Lower leg skin (tissue), 4 donors: ENCODE results near the gene SLFN12. TPM values are rescaled to one million over a fixed set of nuclear protein-coding genes. Genes with fewer than 3 reads are reported as not detected.
A peak's percentile ranks its signal among the peaks of the same experiment; 100 is the strongest.
"Not testable (repeated sequence)": the region's sequence is repeated elsewhere in the genome, so short reads cannot be mapped to it uniquely, and the experiment has no call there.

Experiments
- DNase-seq, 2 donors: peaks; one replicate each; pipeline ENCODE4 v3.0.0-alpha.2; 2019; ENCODE audit warnings: low spot score in 2 of 2
- H3K4me3 ChIP-seq: fragments of 200-600 bp; sonication (generic); 2 replicates; pipeline ENCODE4 v1.5.1; 2017; ENCODE audit warnings: mild to moderate bottlenecking, low read depth; ENCODE audit not compliant: poor library complexity, severe bottlenecking
- POLR2A ChIP-seq, 2 donors: fragments of 450-650 bp; IDR thresholded peaks; one replicate each; pipeline ENCODE4 v1.6.1; 2016 to 2017; ENCODE audit warnings: antibody characterized with exemption in 2 of 2, mild to moderate bottlenecking in 1 of 2, moderate library complexity in 1 of 2
- WGBS, 2 donors: methylation state at CpG; one replicate each; pipeline ENCODE4 v1.1.5; 2018; 5-methylcytosine and 5-hydroxymethylcytosine counted together
- intact Hi-C: fragments of 100-400 bp; cut with DNase I; formaldehyde crosslinking; loops from one replicate; pipeline ENCODE4 v1.15.0; 2023; ENCODE audit warnings: low total_unique reads
- total RNA-seq, 4 donors: library from RNA; depleted of rRNA; stranded (reverse); fragments of >200 nt; gene quantifications; one replicate each; pipeline ENCODE4 v1.1.0, GENCODE V29; 2016
- TF ChIP-seq, protein P1 (sequence below), 3 donors: fragments of 450-650 bp; IDR thresholded peaks; one replicate each; pipeline ENCODE4 v1.5.1; 2016; ENCODE audit warnings: antibody characterized with exemption in 3 of 3, mild to moderate bottlenecking in 3 of 3, moderate library complexity in 2 of 3

SLFN12 gene
- total RNA-seq, 4 donors from 2014 or later, result 1.2 to 2.5 (median 1.9) TPM

DNA sequence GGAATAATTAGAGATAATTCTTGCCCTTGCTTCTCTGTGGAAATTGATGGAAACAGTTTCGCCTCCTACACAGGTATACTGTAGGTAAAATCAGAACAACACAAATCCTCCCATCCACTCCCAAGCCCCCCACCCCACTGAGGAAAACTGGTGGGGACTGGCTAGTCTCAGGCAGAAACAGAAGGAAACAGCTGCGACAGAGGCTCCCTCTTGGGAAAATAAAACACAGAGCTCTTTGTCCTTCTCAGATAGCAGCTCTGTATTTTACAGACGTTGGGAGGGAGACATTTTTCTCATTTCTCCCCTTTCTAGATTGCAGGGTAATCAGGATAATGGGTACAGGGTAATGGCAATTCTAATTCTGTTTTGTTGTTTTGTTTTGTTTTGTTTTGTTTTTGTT lies 15.2 kb upstream of the SLFN12 start:
- intact Hi-C loops, result no loop called here
- TF ChIP-seq, protein P1, sequence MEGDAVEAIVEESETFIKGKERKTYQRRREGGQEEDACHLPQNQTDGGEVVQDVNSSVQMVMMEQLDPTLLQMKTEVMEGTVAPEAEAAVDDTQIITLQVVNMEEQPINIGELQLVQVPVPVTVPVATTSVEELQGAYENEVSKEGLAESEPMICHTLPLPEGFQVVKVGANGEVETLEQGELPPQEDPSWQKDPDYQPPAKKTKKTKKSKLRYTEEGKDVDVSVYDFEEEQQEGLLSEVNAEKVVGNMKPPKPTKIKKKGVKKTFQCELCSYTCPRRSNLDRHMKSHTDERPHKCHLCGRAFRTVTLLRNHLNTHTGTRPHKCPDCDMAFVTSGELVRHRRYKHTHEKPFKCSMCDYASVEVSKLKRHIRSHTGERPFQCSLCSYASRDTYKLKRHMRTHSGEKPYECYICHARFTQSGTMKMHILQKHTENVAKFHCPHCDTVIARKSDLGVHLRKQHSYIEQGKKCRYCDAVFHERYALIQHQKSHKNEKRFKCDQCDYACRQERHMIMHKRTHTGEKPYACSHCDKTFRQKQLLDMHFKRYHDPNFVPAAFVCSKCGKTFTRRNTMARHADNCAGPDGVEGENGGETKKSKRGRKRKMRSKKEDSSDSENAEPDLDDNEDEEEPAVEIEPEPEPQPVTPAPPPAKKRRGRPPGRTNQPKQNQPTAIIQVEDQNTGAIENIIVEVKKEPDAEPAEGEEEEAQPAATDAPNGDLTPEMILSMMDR (IDR thresholded peaks at IDR 0.05), result no peak
- no peak for TF ChIP-seq POLR2A (IDR thresholded peaks at IDR 0.05)
- 61 to 67% methylated on average over 3 of the region's 3 CpGs for WGBS, 2 donors
- no peak for DNase-seq
- no peak overlapping the region for H3K4me3 ChIP-seq

DNA sequence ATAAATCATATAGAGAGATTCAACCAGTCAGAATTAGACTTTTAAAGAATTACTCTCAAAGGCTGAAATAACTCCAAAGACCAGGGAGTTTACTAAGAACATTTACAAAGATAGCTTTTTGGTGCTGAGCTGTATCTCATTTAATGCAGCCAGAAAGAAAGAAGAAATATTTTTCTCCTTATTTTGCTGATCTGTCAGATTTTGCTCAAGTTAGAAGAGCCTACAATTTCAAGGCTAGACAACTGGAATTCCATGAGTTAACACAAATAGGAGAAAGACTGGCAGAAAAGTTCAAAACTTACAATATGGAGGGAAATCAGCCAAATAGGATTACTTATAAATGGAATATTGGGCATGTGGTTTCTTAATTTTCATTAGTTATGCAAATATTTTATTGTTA lies 6.1 kb upstream of the SLFN12 start:
- DNase-seq, result no peak
- no peak overlapping the region for H3K4me3 ChIP-seq
- intact Hi-C loops, result no loop called here
- TF ChIP-seq POLR2A (IDR thresholded peaks at IDR 0.05), result no peak
- TF ChIP-seq, protein P1 (IDR thresholded peaks at IDR 0.05), result no peak

DNA sequence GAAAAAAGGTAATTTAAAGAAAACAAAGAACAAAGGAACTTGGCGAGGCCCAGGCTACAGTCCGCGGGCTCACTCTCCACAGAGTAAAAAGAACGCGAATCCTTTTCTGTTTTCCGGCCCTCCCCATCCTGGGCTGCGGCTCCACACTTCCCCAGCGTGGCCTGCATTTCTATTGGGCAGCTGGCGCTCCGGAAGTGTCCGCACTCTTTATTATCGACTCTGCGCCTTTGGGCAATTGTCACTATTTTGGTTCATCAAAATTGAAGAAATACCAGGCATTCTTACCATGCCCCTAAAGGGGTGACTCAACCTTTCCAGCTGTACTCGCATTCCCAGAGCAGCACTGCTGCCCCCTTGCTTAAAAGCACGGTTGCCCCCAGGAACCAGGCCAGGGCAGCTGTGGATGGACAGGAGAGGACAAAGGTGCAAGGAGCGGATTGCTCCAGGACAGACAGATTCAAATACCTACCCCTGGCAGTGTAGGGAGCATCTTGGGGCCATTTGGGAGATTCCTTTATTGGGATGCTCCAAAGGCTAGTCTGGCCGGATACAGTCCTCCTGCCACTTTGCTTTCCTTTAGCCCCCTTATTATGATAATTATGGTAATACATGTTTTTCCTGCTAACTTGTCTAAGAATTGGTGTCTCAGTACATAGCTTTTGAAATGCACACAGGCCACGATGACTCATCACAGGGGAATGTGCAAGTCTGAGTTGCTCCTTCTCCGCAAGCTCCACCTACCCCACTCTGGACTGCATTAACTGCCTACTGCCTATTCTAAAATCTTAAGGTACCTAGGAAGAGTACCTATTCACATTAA lies 985 bp upstream of the SLFN12 start:
- intact Hi-C loops, result no loop called here
- no peak for TF ChIP-seq POLR2A (IDR thresholded peaks at IDR 0.05)
- TF ChIP-seq, protein P1 (IDR thresholded peaks at IDR 0.05), result no peak
- peak overlapping the region; percentile 52 for H3K4me3 ChIP-seq
- peak; percentile 84 to 91 for DNase-seq
- 9 to 11% methylated on average over 19 of the region's 19 CpGs for WGBS, 2 donors

DNA sequence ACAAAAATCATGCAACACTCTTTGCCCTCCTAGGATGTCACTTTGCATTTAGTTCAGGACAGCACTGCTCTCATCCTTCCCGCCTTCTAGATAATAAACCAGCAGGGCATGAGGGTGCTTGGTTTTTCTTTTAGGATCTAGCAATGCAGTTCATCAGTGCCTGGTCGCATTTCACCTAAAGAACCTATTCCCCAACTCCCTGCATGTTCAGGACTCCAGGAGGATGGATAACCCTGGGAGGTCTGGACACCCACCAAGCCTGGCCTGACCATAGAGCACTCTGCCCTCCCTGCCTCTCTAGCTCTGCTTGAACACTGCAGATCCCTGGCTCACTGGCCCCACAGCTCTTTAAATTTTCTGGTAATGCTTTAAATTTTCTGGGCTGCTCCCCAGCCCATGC lies 2.6 kb downstream of the SLFN12 start:
- H3K4me3 ChIP-seq, result no peak overlapping the region
- WGBS, 2 donors, result 100% methylated on average over 2 of the region's 2 CpGs
- no peak for TF ChIP-seq POLR2A (IDR thresholded peaks at IDR 0.05)
- DNase-seq, result no peak
- intact Hi-C loops, result no loop called here

DNA sequence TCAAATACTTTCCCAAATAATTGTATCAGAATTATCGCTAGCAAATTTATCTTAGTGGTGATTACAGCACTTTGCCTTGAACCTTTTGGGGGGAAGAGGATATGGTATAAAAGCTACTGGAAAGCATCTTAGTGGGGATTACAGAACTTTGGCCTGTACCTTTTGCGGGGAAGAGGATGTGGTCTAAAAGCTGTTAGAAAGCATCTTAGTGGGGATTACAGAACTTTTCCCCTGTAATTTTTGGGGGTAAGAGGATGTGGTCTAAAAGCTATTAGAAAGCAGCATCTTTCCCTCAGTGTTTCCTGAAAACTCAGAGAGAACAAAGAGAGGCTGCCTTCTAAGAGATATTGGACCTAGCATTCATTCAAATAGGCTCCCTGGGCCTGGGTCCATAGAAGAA lies 4.1 kb downstream of the SLFN12 start:
- 91 to 92% methylated on average over 2 of the region's 2 CpGs for WGBS, 2 donors
- no peak for DNase-seq
- TF ChIP-seq, protein P1 (IDR thresholded peaks at IDR 0.05), result no peak
- no peak for TF ChIP-seq POLR2A (IDR thresholded peaks at IDR 0.05)
- no peak overlapping the region for H3K4me3 ChIP-seq
- intact Hi-C loops, result no loop called here

DNA sequence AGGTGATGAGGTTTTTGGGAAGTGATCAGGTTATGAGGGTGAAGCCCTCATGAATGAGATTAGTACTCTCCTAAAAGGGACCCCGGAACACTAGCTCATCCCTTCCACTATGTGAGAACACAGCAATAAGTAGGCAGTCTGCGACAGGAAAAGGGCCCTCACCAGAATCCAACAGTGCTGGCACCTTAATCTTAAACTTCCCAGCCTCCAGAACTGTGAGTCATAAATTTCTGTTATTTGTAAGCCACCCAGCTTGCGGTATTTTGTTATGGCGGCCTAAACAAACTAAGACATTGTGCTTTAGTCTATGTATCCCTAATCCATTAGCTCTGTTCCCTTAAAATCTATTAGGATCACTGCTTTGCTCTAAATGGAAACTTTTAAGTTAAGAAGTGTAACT lies 8.5 kb downstream of the SLFN12 start:
- 87 to 91% methylated on average over 4 of the region's 4 CpGs for WGBS, 2 donors
- intact Hi-C loops, result no loop called here
- no peak for DNase-seq
- TF ChIP-seq, protein P1 (IDR thresholded peaks at IDR 0.05), result no peak
- no peak for TF ChIP-seq POLR2A (IDR thresholded peaks at IDR 0.05)
- H3K4me3 ChIP-seq, result no peak overlapping the region

DNA sequence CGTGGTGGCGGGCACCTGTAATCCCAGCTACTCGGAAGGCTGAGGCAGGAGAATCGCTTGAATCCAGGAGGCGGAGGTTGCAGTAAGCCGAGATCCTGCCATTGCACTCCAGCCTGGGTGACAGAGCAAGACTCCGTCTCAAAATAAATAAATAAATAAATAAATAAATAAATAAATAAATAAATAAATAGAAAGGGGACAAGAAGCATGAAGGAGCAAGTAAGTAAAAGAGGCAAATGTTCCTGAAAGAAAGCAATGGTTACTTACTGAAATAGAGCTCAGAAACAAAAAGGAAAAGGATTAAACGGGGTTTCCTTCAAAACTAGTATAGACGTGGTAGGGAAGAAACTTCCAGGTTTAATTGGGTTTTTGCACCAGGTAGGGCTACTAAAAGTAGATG lies 11.2 kb downstream of the SLFN12 start:
- H3K4me3 ChIP-seq, intact Hi-C loops: not testable (repeated sequence)
- WGBS, 2 donors, result 95 to 96% methylated on average over 9 of the region's 9 CpGs

More for the DNA sequence above, 11.2 kb downstream of the SLFN12 start:
- DNase-seq, result not testable (repeated sequence)
